Mesothelial cell of epicardium (in vitro differentiated cells): ENCODE measurements around the gene BRAP. TPM values are rescaled to one million over a fixed set of nuclear protein-coding genes. Genes with fewer than 3 reads are reported as not detected.
A peak's percentile ranks its signal among the peaks of the same experiment; 100 is the strongest.
"Not testable (repeated sequence)": the region's sequence is repeated elsewhere in the genome, so short reads cannot be mapped to it uniquely, and the experiment has no call there.

Experiments used
- DNase-seq, 2 experiments: peaks; one replicate each; pipeline ENCODE4 v3.0.0; 2021; ENCODE audit warnings: low spot score in 2 of 2; ENCODE audit not compliant: unreplicated experiment in 2 of 2
- H3K27ac Mint-ChIP-seq: 2 replicates; pipeline ENCODE4 v1.8.0; 2021; ENCODE audit warnings: mixed read lengths
- H3K27me3 Mint-ChIP-seq: 2 replicates; pipeline ENCODE4 v1.8.0; 2021; ENCODE audit warnings: low read depth, mixed read lengths
- H3K36me3 Mint-ChIP-seq: 2 replicates; pipeline ENCODE4 v1.8.0; 2021; ENCODE audit warnings: mixed read lengths
- H3K4me1 Mint-ChIP-seq: 2 replicates; pipeline ENCODE4 v1.8.0; 2021; ENCODE audit warnings: mixed read lengths
- H3K4me3 Mint-ChIP-seq: 2 replicates; pipeline ENCODE4 v1.8.0; 2021; ENCODE audit warnings: mild to moderate bottlenecking, moderate library complexity, mixed read lengths
- H3K9me3 Mint-ChIP-seq: 2 replicates; pipeline ENCODE4 v1.8.0; 2021; ENCODE audit warnings: mixed read lengths
- total RNA-seq: library from RNA; stranded (reverse); gene quantifications from 3 replicates; pipeline ENCODE4 v1.2.1, GENCODE V29; 2021
- TF ChIP-seq, protein P1 (sequence below): fragments of 200-600 bp; sonication (generic); IDR thresholded peaks from one replicate; pipeline ENCODE4 v1.5.0; 2021; ENCODE audit warnings: antibody characterized with exemption; ENCODE audit not compliant: unreplicated experiment

Gene BRAP
- total RNA-seq, 1 donor from 2014 or later: 18.6 TPM

- Mint-ChIP-seq H3K27me3 (no peaks in the 10 kb centered on the region), H3K4me1 (peaks cover 47% of the 10 kb centered on the region), H3K36me3 (no peaks in the 10 kb centered on the region), H3K27ac (peak overlapping the region; percentile 97), H3K4me3 (peak overlapping the region; percentile 21), H3K9me3 (no peaks in the 10 kb centered on the region)
- peak; percentile 53 to 76 for DNase-seq
- TF ChIP-seq, protein P1, sequence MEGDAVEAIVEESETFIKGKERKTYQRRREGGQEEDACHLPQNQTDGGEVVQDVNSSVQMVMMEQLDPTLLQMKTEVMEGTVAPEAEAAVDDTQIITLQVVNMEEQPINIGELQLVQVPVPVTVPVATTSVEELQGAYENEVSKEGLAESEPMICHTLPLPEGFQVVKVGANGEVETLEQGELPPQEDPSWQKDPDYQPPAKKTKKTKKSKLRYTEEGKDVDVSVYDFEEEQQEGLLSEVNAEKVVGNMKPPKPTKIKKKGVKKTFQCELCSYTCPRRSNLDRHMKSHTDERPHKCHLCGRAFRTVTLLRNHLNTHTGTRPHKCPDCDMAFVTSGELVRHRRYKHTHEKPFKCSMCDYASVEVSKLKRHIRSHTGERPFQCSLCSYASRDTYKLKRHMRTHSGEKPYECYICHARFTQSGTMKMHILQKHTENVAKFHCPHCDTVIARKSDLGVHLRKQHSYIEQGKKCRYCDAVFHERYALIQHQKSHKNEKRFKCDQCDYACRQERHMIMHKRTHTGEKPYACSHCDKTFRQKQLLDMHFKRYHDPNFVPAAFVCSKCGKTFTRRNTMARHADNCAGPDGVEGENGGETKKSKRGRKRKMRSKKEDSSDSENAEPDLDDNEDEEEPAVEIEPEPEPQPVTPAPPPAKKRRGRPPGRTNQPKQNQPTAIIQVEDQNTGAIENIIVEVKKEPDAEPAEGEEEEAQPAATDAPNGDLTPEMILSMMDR: no peak
These were observed 49.4 kb downstream of the BRAP start for GRCh38 chr12:111636209-111636945.

- no peaks in the 10 kb centered on the region for H3K9me3 Mint-ChIP-seq
- no peaks in the 10 kb centered on the region for H3K27me3 Mint-ChIP-seq
- peaks cover 47% of the 10 kb centered on the region for H3K4me1 Mint-ChIP-seq
- no peaks in the 10 kb centered on the region for H3K36me3 Mint-ChIP-seq
- H3K4me3 Mint-ChIP-seq: peak overlapping the region; percentile 21
- no peak for DNase-seq
- TF ChIP-seq, protein P1: no peak
- H3K27ac Mint-ChIP-seq: peak overlapping the region; percentile 97
These were observed 50.2 kb downstream of the BRAP start for GRCh38 chr12:111635524-111635923.

DNA sequence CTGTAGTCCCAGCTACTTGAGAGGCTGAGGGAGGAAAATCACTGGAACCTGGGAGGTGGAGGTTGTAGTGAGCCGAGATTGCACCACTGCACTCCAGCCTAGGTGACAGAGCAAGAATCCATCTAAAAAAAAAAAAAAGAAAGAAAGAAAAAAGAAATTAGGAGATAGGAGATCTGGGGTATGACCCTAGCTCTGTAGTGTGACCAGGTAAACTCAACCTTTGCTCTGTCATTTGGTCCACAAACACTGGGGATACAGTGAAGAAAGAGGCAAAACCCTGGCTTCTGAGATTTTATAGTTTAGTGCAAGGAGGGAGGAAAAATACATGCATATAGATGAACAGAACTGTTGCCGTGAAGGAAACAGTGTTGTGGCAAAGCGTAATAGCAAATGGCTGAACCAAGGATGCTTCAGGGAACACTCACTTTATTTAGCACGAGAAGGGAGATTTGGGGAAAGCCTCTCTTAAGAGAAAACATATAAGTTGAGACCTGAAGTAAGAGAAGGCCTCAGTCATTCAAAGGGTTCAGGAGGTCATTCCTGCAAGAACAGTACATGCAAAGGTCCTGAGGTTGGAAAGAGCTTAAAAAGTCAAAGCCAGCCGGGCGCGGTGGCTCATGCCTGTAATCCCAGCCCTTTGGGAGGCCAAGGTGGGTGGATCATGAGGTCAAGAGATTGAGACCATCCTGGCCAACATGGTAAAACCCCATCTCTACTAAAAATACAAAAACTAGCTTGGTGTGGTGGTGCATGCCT, 57.1 kb downstream of the BRAP start:
- TF ChIP-seq, protein P1: no peak
- no peak for DNase-seq
- no peaks in the 10 kb centered on the region for H3K36me3 Mint-ChIP-seq
- H3K9me3 Mint-ChIP-seq: no peaks in the 10 kb centered on the region
- H3K27me3 Mint-ChIP-seq: no peaks in the 10 kb centered on the region
- H3K27ac Mint-ChIP-seq: no peak overlapping the region
- H3K4me3 Mint-ChIP-seq: no peak overlapping the region
- peaks cover 4% of the 10 kb centered on the region for H3K4me1 Mint-ChIP-seq

DNA sequence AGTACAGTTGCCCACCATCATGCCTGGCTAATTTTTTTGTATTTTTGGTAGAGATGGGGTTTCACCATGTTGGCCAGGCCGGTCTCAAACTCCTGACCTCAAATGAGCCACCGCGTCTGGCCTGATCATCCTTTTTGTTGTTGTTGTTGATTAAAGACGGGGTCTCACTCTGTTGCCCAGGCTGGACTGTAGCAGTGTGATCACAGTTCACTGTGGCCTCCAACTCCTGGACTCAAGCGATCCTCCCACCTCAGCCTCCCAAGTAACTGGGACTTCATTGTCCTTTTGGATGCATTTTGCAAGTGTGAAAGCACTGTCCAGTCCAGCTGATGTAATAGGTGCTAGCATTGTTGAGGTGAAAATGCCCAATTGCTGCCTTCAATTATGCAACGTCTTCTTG, 59.5 kb downstream of the BRAP start:
- Mint-ChIP-seq H3K27ac (no peak overlapping the region), H3K36me3 (no peaks in the 10 kb centered on the region)
- TF ChIP-seq, protein P1: no peak

DNA sequence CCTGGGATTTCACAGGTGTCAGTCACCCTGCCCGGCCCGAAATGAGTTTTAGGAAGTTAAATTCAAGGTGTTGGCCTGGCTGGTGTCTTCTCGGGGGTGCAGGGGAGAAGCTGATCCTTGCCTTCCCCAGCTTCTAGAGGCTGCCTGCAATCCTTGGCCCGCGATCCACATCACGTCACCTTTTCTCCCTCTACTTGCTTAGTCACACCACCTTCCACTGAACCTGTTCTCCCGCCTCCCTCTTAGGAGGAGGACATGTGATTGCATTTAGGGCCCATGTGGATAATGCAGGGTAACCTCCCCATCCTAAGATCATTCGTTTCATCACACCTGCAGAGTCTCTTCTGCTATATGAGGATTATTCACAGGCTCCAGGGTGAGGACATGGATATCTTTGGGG, 61.2 kb downstream of the BRAP start:
- H3K4me1 Mint-ChIP-seq: no peaks in the 10 kb centered on the region
- H3K9me3 Mint-ChIP-seq: no peaks in the 10 kb centered on the region
- no peaks in the 10 kb centered on the region for H3K27me3 Mint-ChIP-seq
- TF ChIP-seq, protein P1: no peak
- no peaks in the 10 kb centered on the region for H3K36me3 Mint-ChIP-seq
- DNase-seq: no peak
- no peak overlapping the region for H3K27ac Mint-ChIP-seq
- H3K4me3 Mint-ChIP-seq: no peak overlapping the region

More for the DNA sequence above, 59.5 kb downstream of the BRAP start:
- Mint-ChIP-seq H3K9me3 (no peaks in the 10 kb centered on the region), H3K27me3 (no peaks in the 10 kb centered on the region), H3K4me3 (no peak overlapping the region), H3K4me1 (no peaks in the 10 kb centered on the region)
- DNase-seq: no peak

GRCh38 chr12:111617841-111618240, 67.9 kb downstream of the BRAP start:
- not testable (repeated sequence) for DNase-seq, H3K4me3 Mint-ChIP-seq, H3K9me3 Mint-ChIP-seq, H3K27ac Mint-ChIP-seq, H3K4me1 Mint-ChIP-seq, H3K27me3 Mint-ChIP-seq, H3K36me3 Mint-ChIP-seq
